ENCODE results near the gene TUBG1. TPM values are rescaled to one million over a fixed set of nuclear protein-coding genes. Genes with fewer than 3 reads are reported as not detected.

Gene TUBG1
- total RNA-seq, 4 donors from 2014 or later = 15.3 to 45.6 (median 21.6) TPM

GRCh38 chr17:42586514-42587230 lies 22.8 kb upstream of the TUBG1 start:
- 78 to 80% methylated on average over 7 of the region's 7 CpGs for WGBS, 2 donors
- H3K27ac ChIP-seq = no peak overlapping the region
- DNase-seq (ENCODE audit: low spot score in 2 of 2) = no peak

GRCh38 chr17:42590886-42591285 lies 18.6 kb upstream of the TUBG1 start:
- H3K27me3 ChIP-seq = no peaks in the 10 kb centered on the region
- no peaks in the 10 kb centered on the region for H3K9me3 ChIP-seq
- 88 to 91% methylated on average over 2 of the region's 2 CpGs for WGBS, 2 donors
- peaks cover 0 to 6% (median 0%) of the 10 kb centered on the region in 4 donors for H3K4me1 ChIP-seq
- H3K27ac ChIP-seq = no peak overlapping the region
- H3K4me3 ChIP-seq = no peak overlapping the region
- TF ChIP-seq POLR2A (IDR thresholded peaks at IDR 0.05) (no peak), CTCF (IDR thresholded peaks at IDR 0.05) (no peak), EP300 (IDR thresholded peaks at IDR 0.05) (no peak)
- no peak for DNase-seq (ENCODE audit: low spot score in 2 of 2)
- H3K36me3 ChIP-seq = peaks cover 5 to 73% (median 27%) of the 10 kb centered on the region in 3 donors

More at GRCh38 chr17:42586514-42587230, 22.8 kb upstream of the TUBG1 start:
- no peak for TF ChIP-seq EP300 (IDR thresholded peaks at IDR 0.05)
- no peak for TF ChIP-seq CTCF (IDR thresholded peaks at IDR 0.05)
- no peak for TF ChIP-seq POLR2A (IDR thresholded peaks at IDR 0.05)
- Histone ChIP-seq H3K4me3 (no peak overlapping the region), H3K9me3 (no peaks in the 10 kb centered on the region), H3K27me3 (no peaks in the 10 kb centered on the region), H3K36me3 (peaks cover 7 to 100% (median 60%) of the 10 kb centered on the region in 3 donors), H3K4me1 (peaks cover 0 to 6% (median 0%) of the 10 kb centered on the region in 4 donors)

GRCh38 chr17:42591411-42591810 lies 18.1 kb upstream of the TUBG1 start:
- DNase-seq (ENCODE audit: low spot score in 2 of 2) = no peak

GRCh38 chr17:42596386-42596785 lies 13.1 kb upstream of the TUBG1 start:
- peaks cover 0 to 18% (median 2%) of the 10 kb centered on the region in 3 donors for H3K36me3 ChIP-seq
- no peaks in the 10 kb centered on the region for H3K9me3 ChIP-seq
- H3K4me3 ChIP-seq = no peak overlapping the region
- DNase-seq (ENCODE audit: low spot score in 2 of 2) = no peak
- H3K27ac ChIP-seq = no peak overlapping the region
- H3K4me1 ChIP-seq = peaks cover 0 to 10% (median 0%) of the 10 kb centered on the region in 4 donors
- H3K27me3 ChIP-seq = no peaks in the 10 kb centered on the region
- no peak for TF ChIP-seq POLR2A (IDR thresholded peaks at IDR 0.05)
- no peak for TF ChIP-seq CTCF (IDR thresholded peaks at IDR 0.05)
- no peak for TF ChIP-seq EP300 (IDR thresholded peaks at IDR 0.05)
- 80 to 84% methylated on average over 3 of the region's 3 CpGs for WGBS, 2 donors

More at GRCh38 chr17:42591411-42591810, 18.1 kb upstream of the TUBG1 start:
- 87 to 94% methylated on average over 9 of the region's 9 CpGs for WGBS, 2 donors
- TF ChIP-seq EP300 (IDR thresholded peaks at IDR 0.05) (no peak), CTCF (IDR thresholded peaks at IDR 0.05) (no peak)
- Histone ChIP-seq H3K4me3 (no peak overlapping the region), H3K27me3 (no peaks in the 10 kb centered on the region), H3K36me3 (peaks cover 5 to 68% (median 27%) of the 10 kb centered on the region in 3 donors), H3K27ac (no peak overlapping the region), H3K4me1 (peaks cover 0 to 6% (median 0%) of the 10 kb centered on the region in 4 donors), H3K9me3 (no peaks in the 10 kb centered on the region)

- H3K9me3 ChIP-seq = no peaks in the 10 kb centered on the region
- 54% methylated on average over 2 of the region's 2 CpGs for WGBS, 2 donors
- TF ChIP-seq EP300 (IDR thresholded peaks at IDR 0.05) = no peak
Observed at GRCh38 chr17:42598905-42599304, 10.6 kb upstream of the TUBG1 start.

More at GRCh38 chr17:42598905-42599304, 10.6 kb upstream of the TUBG1 start:
- no peak for DNase-seq (ENCODE audit: low spot score in 2 of 2)
- Histone ChIP-seq H3K4me3 (no peak overlapping the region), H3K27me3 (no peaks in the 10 kb centered on the region), H3K27ac (no peak overlapping the region), H3K4me1 (peaks cover 0 to 23% (median 0%) of the 10 kb centered on the region in 4 donors), H3K36me3 (peaks cover 0 to 12% (median 0%) of the 10 kb centered on the region in 3 donors)

Measured in tibial nerve (tissue), 4 donors.